Left lung (tissue), 10 donors: ENCODE data around the gene MSANTD1. TPM values are rescaled to one million over a fixed set of nuclear protein-coding genes. Genes with fewer than 3 reads are reported as not detected.
A peak's percentile ranks its signal among the peaks of the same experiment; 100 is the strongest.

Source experiments
- ATAC-seq: fragments of 200-7000 bp; cut with Tn5 transposase; one replicate; pipeline ENCODE4 v1.9.1; 2020; ENCODE audit warnings: moderate library complexity
- DNase-seq, 4 donors: peaks; one replicate each; pipeline ENCODE4 v3.0.0-alpha.2; 2013 to 2020
- H3K27ac ChIP-seq, 2 donors: fragments of 200-600 bp; sonication (generic) in 1 of 2; one replicate each; pipeline versions ENCODE4 v1.5.0 to v1.8.0; 2020 to 2021
- H3K27me3 ChIP-seq, 2 donors: fragments of 200-600 bp; sonication (generic) in 1 of 2; one replicate each; pipeline versions ENCODE4 v1.5.0 to v1.8.0; 2020 to 2021
- H3K36me3 ChIP-seq, 2 donors: fragments of 200-600 bp; sonication (generic) in 1 of 2; one replicate each; pipeline versions ENCODE4 v1.5.0 to v1.8.0; 2020 to 2021
- H3K4me1 ChIP-seq, 2 donors: fragments of 200-600 bp; one replicate each; pipeline ENCODE4 v1.8.0; 2021
- H3K4me3 ChIP-seq, 2 donors: fragments of 200-600 bp; sonication (generic) in 1 of 2; one replicate each; pipeline versions ENCODE4 v1.5.0 to v1.8.0; 2020 to 2021; ENCODE audit warnings: mild to moderate bottlenecking in 1 of 2
- H3K9me3 ChIP-seq, 2 donors: fragments of 200-600 bp; sonication (generic) in 1 of 2; one replicate each; pipeline versions ENCODE4 v1.5.0 to v1.8.0; 2020 to 2021
- CTCF ChIP-seq, 2 donors: fragments of 200-600 bp; sonication (generic) in 1 of 2; IDR thresholded peaks; one replicate each; pipeline versions ENCODE4 v1.5.0 to v1.8.0; 2021; ENCODE audit warnings: antibody characterized with exemption in 2 of 2
- intact Hi-C, 2 donors: fragments of 100-400 bp; cut with DNase I; formaldehyde crosslinking; loops; one replicate each; pipeline versions ENCODE4 v1.11.2 to v1.14.2; 2022
- polyA plus RNA-seq, 6 donors: library from polyadenylated mRNA; unstranded; fragments of 120-200 nt; gene quantifications; one replicate each; pipeline ENCODE4 v1.2.1, GENCODE V29; 2013; ENCODE audit not compliant: insufficient read length in 6 of 6
- total RNA-seq, 2 donors: library from RNA; stranded (reverse); fragmentation: NEBNext Ultra II Directional; extraction: Animal tissue kit (Norgen Biotek cat#: 25700); gene quantifications; one replicate each; pipeline ENCODE4 v1.2.1, GENCODE V29; 2021
- donor health status: DM: no; HTN: yes; CAD: no.
- donor health status: DM: no; HTN: no; CAD: no.

The MSANTD1 gene
- total and polyA plus RNA-seq, 8 donors, result 0.54 to 1.4 (median 1.0) TPM

GRCh38 chr4:3215733-3216132 lies 33.2 kb upstream of the MSANTD1 start:
- no peak for DNase-seq

GRCh38 chr4:3217266-3217665 lies 31.7 kb upstream of the MSANTD1 start:
- peaks cover 0 to 99% of the 10 kb centered on the region in 2 donors for H3K36me3 ChIP-seq
- TF ChIP-seq CTCF (IDR thresholded peaks at IDR 0.05), result no peak
- no peak for ATAC-seq

More at GRCh38 chr4:3215733-3216132, 33.2 kb upstream of the MSANTD1 start:
- Histone ChIP-seq H3K27me3 (no peaks in the 10 kb centered on the region), H3K4me3 (no peak overlapping the region), H3K9me3 (no peaks in the 10 kb centered on the region), H3K27ac (no peak overlapping the region), H3K36me3 (peaks cover 0 to 95% of the 10 kb centered on the region in 2 donors), H3K4me1 (no peaks in the 10 kb centered on the region)
- no peak for ATAC-seq
- TF ChIP-seq CTCF (IDR thresholded peaks at IDR 0.05), result no peak
- intact Hi-C loops, result no loop called here

GRCh38 chr4:3217771-3218170 lies 31.2 kb upstream of the MSANTD1 start:
- intact Hi-C loops, result no loop called here
- TF ChIP-seq CTCF (IDR thresholded peaks at IDR 0.05), result no peak
- Histone ChIP-seq H3K4me3 (no peak overlapping the region), H3K4me1 (no peaks in the 10 kb centered on the region), H3K9me3 (no peaks in the 10 kb centered on the region), H3K27me3 (no peaks in the 10 kb centered on the region), H3K27ac (no peak overlapping the region), H3K36me3 (peaks cover 0 to 99% of the 10 kb centered on the region in 2 donors)
- no peak for ATAC-seq
- DNase-seq, result peak in 2 of 4 donors; percentile 14 to 31

More at GRCh38 chr4:3217266-3217665, 31.7 kb upstream of the MSANTD1 start:
- no peak overlapping the region for H3K4me3 ChIP-seq
- no peak for DNase-seq
- H3K9me3 ChIP-seq, result no peaks in the 10 kb centered on the region
- H3K27me3 ChIP-seq, result no peaks in the 10 kb centered on the region
- intact Hi-C loops, result no loop called here
- no peak overlapping the region for H3K27ac ChIP-seq
- H3K4me1 ChIP-seq, result no peaks in the 10 kb centered on the region

- intact Hi-C loops, result no loop called here
- H3K27ac ChIP-seq, result no peak overlapping the region
- TF ChIP-seq CTCF (IDR thresholded peaks at IDR 0.05), result no peak
- H3K4me1 ChIP-seq, result no peaks in the 10 kb centered on the region
- H3K9me3 ChIP-seq, result no peaks in the 10 kb centered on the region
- H3K4me3 ChIP-seq, result no peak overlapping the region
- DNase-seq (peak in 2 of 4 donors; percentile 13 to 18), ATAC-seq (no peak)
- H3K36me3 ChIP-seq, result peaks cover 0 to 99% of the 10 kb centered on the region in 2 donors
- H3K27me3 ChIP-seq, result no peaks in the 10 kb centered on the region
Measured at GRCh38 chr4:3218824-3219760, 29.9 kb upstream of the MSANTD1 start.

GRCh38 chr4:3219761-3220475 lies 29.0 kb upstream of the MSANTD1 start:
- H3K9me3 ChIP-seq, result no peaks in the 10 kb centered on the region
- H3K27ac ChIP-seq, result no peak overlapping the region
- TF ChIP-seq CTCF (IDR thresholded peaks at IDR 0.05), result no peak
- no peak overlapping the region for H3K4me3 ChIP-seq
- H3K4me1 ChIP-seq, result peaks cover 0 to 7% of the 10 kb centered on the region in 2 donors
- H3K36me3 ChIP-seq, result peaks cover 0 to 100% of the 10 kb centered on the region in 2 donors
- intact Hi-C loops, result no loop called here
- no peak for ATAC-seq
- no peaks in the 10 kb centered on the region for H3K27me3 ChIP-seq
- peak in 1 of 4 donors; percentile 20 for DNase-seq
